H9 (cell line): ENCODE measurements around the gene LUZP2. TPM values are rescaled to one million over a fixed set of nuclear protein-coding genes. Genes with fewer than 3 reads are reported as not detected.

Experiments
- DNase-seq: peaks from one replicate; pipeline ENCODE4 v3.0.0-alpha.2; 2017
- H2AFZ ChIP-seq: one replicate; pipeline ENCODE4 v1.6.1; 2013; ENCODE audit warnings: mild to moderate bottlenecking, low read length, control low read depth, moderate library complexity
- H2AK5ac ChIP-seq: 2 replicates; pipeline ENCODE4 v1.6.1; 2013; ENCODE audit warnings: low read length, control low read depth, mixed read lengths; ENCODE audit not compliant: insufficient read length
- H2BK120ac ChIP-seq: one replicate; pipeline ENCODE4 v1.6.1; 2013; ENCODE audit warnings: low read depth, mild to moderate bottlenecking, low read length, control low read depth, inconsistent platforms; ENCODE audit not compliant: poor library complexity, severe bottlenecking
- H2BK12ac ChIP-seq: 2 replicates; pipeline ENCODE4 v1.6.1; 2013; ENCODE audit warnings: low read length, control low read depth, mixed read lengths, low read depth; ENCODE audit not compliant: insufficient read length
- H2BK15ac ChIP-seq: 2 replicates; pipeline ENCODE4 v1.6.1; 2013; ENCODE audit warnings: low read depth, low read length, control low read depth
- H2BK20ac ChIP-seq: one replicate; pipeline ENCODE4 v1.6.1; 2013; ENCODE audit warnings: low read depth, mild to moderate bottlenecking, low read length, control low read depth, inconsistent platforms; ENCODE audit not compliant: poor library complexity, severe bottlenecking
- H2BK5ac ChIP-seq: 2 replicates; pipeline ENCODE4 v1.6.1; 2013; ENCODE audit warnings: low read length, control low read depth, mixed read lengths; ENCODE audit not compliant: insufficient read length
- H3K14ac ChIP-seq: 2 replicates; pipeline ENCODE4 v1.6.1; 2013; ENCODE audit warnings: low read length, control low read depth; ENCODE audit not compliant: insufficient read depth
- H3K18ac ChIP-seq: 2 replicates; pipeline ENCODE4 v1.6.1; 2013; ENCODE audit warnings: low read depth, mild to moderate bottlenecking, mixed read lengths, low read length, control low read depth; ENCODE audit not compliant: insufficient read length
- H3K23ac ChIP-seq: 2 replicates; pipeline ENCODE4 v1.6.1; 2013; ENCODE audit warnings: low read length, control low read depth, mixed read lengths, low read depth; ENCODE audit not compliant: insufficient read length
- H3K23me2 ChIP-seq: 2 replicates; pipeline ENCODE4 v1.6.1; 2013; ENCODE audit warnings: low read depth, mild to moderate bottlenecking, mixed read lengths, low read length, control low read depth; ENCODE audit not compliant: insufficient read length, poor library complexity, severe bottlenecking
- H3K27ac ChIP-seq: 2 replicates; pipeline ENCODE4 v1.5.1; 2013; ENCODE audit warnings: low read length, control low read depth, mixed read lengths, low read depth; ENCODE audit not compliant: insufficient read length
- H3K27me3 ChIP-seq: 2 replicates; pipeline ENCODE4 v1.6.1; 2013; ENCODE audit warnings: low read length, control low read depth, inconsistent platforms; ENCODE audit not compliant: insufficient read depth
- H3K4ac ChIP-seq: 2 replicates; pipeline ENCODE4 v1.6.1; 2013; ENCODE audit warnings: low read depth, mild to moderate bottlenecking, control low read depth, inconsistent platforms, low read length, moderate library complexity
- H3K4me1 ChIP-seq: 2 replicates; pipeline ENCODE4 v1.6.1; 2013; ENCODE audit warnings: low read length, control low read depth, inconsistent platforms; ENCODE audit not compliant: insufficient read depth
- H3K4me2 ChIP-seq: 2 replicates; pipeline ENCODE4 v1.6.1; 2013; ENCODE audit warnings: low read length, control low read depth, mixed read lengths; ENCODE audit not compliant: insufficient read length, insufficient read depth
- H3K56ac ChIP-seq: 2 replicates; pipeline ENCODE4 v1.6.1; 2013; ENCODE audit warnings: low read depth, mild to moderate bottlenecking, mixed read lengths, low read length, control low read depth; ENCODE audit not compliant: insufficient read length
- H3K79me1 ChIP-seq: 2 replicates; pipeline ENCODE4 v1.6.1; 2013; ENCODE audit warnings: low read depth, mild to moderate bottlenecking, moderate library complexity, low read length, control low read depth, inconsistent platforms; ENCODE audit not compliant: insufficient read depth, poor library complexity, severe bottlenecking
- H3K79me2 ChIP-seq: 2 replicates; pipeline ENCODE4 v1.6.1; 2013; ENCODE audit warnings: low read length, control low read depth, inconsistent platforms; ENCODE audit not compliant: insufficient read depth
- H3K9ac ChIP-seq: 2 replicates; pipeline ENCODE4 v1.6.1; 2013; ENCODE audit warnings: low read length, control low read depth, mixed read lengths; ENCODE audit not compliant: insufficient read length; ENCODE audit errors: extremely low read depth
- H3K9me3 ChIP-seq: one replicate; pipeline ENCODE4 v1.6.1; 2013; ENCODE audit warnings: low read depth, low read length, inconsistent platforms; ENCODE audit not compliant: control insufficient read depth
- H3T11ph ChIP-seq: one replicate; pipeline ENCODE4 v1.6.1; 2013; ENCODE audit warnings: mild to moderate bottlenecking, low read length, control low read depth, inconsistent platforms
- H4K20me1 ChIP-seq: one replicate; pipeline ENCODE4 v1.6.1; 2013; ENCODE audit not compliant: control insufficient read depth, insufficient read length, insufficient read depth
- H4K5ac ChIP-seq: 2 replicates; pipeline ENCODE4 v1.6.1; 2013; ENCODE audit warnings: low read depth, mild to moderate bottlenecking, mixed read lengths, low read length, control low read depth; ENCODE audit not compliant: insufficient read length
- H4K8ac ChIP-seq: replicated peaks from 2 replicates; pipeline ENCODE4 v1.6.1; 2013; ENCODE audit warnings: low read length, control low read depth, mixed read lengths, low read depth; ENCODE audit not compliant: insufficient read length
- H4K91ac ChIP-seq: 2 replicates; pipeline ENCODE4 v1.6.1; 2013; ENCODE audit warnings: low read depth, mild to moderate bottlenecking, moderate library complexity, mixed read lengths, low read length, control low read depth; ENCODE audit not compliant: insufficient read length
- H3K27ac Mint-ChIP-seq, 3 experiments: 2 replicates in 2 of 3; 3 replicates in 1 of 3; pipeline ENCODE4 v1.8.0; 2020 to 2021; ENCODE audit warnings: mixed read lengths in 3 of 3, mild to moderate bottlenecking in 1 of 3, moderate library complexity in 1 of 3
- H3K27me3 Mint-ChIP-seq: 2 replicates; pipeline ENCODE4 v1.8.0; 2021; ENCODE audit warnings: low read depth, mild to moderate bottlenecking, moderate library complexity, mixed read lengths
- H3K36me3 Mint-ChIP-seq, 3 experiments: 2 replicates in 2 of 3; 3 replicates in 1 of 3; pipeline ENCODE4 v1.8.0; 2020 to 2021; ENCODE audit warnings: low read depth in 3 of 3, mixed read lengths in 3 of 3; ENCODE audit not compliant: insufficient read depth in 1 of 3
- H3K4me1 Mint-ChIP-seq, 2 experiments: 2 replicates each; pipeline ENCODE4 v1.8.0; 2020; ENCODE audit warnings: mixed read lengths in 2 of 2
- H3K4me3 Mint-ChIP-seq, 2 experiments: 2 replicates in 1 of 2; 3 replicates in 1 of 2; pipeline ENCODE4 v1.8.0; 2020 to 2021; ENCODE audit warnings: mild to moderate bottlenecking in 2 of 2, mixed read lengths in 2 of 2, moderate library complexity in 1 of 2
- H3K9me3 Mint-ChIP-seq, 2 experiments: 2 replicates in 1 of 2; 3 replicates in 1 of 2; pipeline ENCODE4 v1.8.0; 2020; ENCODE audit warnings: mild to moderate bottlenecking in 2 of 2, mixed read lengths in 2 of 2, moderate library complexity in 1 of 2
- WGBS: extraction: QIAGEN DNeasy Blood & Tissue Kit; methylation state at CpG from one replicate; pipeline ENCODE4 v1.1.7; 2013; ENCODE audit warnings: missing lambda C conversion rate, low lambda C conversion rate, mixed read lengths; ENCODE audit not compliant: insufficient read length; ENCODE audit errors: extremely low coverage; 5-methylcytosine and 5-hydroxymethylcytosine counted together
- total RNA-seq: library from RNA; stranded (reverse); gene quantifications from 2 replicates; pipeline ENCODE4 v1.2.1, GENCODE V29; 2021
- TF ChIP-seq, protein P1 (sequence below): fragments of 200-600 bp; sonication (generic); conservative IDR thresholded peaks from 3 replicates; pipeline ENCODE4 v1.8.0; 2021; ENCODE audit warnings: antibody characterized with exemption, mild to moderate bottlenecking

The LUZP2 gene
- total RNA-seq, 1 experiment from 2014 or later = 25.4 TPM

DNA sequence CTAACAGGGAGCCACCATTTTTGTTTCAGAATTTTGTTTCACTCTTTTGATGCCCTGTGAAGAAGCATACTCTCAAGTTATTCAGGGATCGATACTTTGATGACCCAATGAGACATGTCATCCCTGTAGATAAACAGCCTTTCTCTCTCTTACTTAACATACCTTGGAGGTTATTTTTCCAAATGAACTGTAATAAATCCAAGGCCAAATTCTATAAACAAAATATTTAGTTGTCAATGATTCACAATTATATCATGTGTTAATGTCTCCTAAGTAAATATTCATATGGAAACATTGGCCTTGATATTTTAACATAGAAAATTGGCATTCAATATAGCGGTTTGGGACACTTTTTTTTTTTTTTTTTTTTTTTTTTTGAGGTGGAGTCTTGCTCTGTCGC is 97.5 kb downstream of the LUZP2 start:
- DNase-seq = no peak
- no peak overlapping the region for H2AK5ac ChIP-seq
- Mint-ChIP-seq H3K27ac (no peak overlapping the region), H3K36me3 (no peaks in the 10 kb centered on the region), H3K4me3 (no peak overlapping the region), H3K9me3 (no peaks in the 10 kb centered on the region), H3K27me3 (no peaks in the 10 kb centered on the region), H3K4me1 (no peaks in the 10 kb centered on the region; a peak in 1 of 4 replicates)
- H3T11ph ChIP-seq = no peak overlapping the region
- no peaks in the 10 kb centered on the region for H4K20me1 ChIP-seq
- H4K5ac ChIP-seq = no peak overlapping the region
- no peak overlapping the region for H2BK120ac ChIP-seq
- H4K91ac ChIP-seq = no peak overlapping the region
- WGBS = no CpG with 5 or more reads among the region's 3 CpGs
- H3K4ac ChIP-seq = no peak overlapping the region
- H2BK5ac ChIP-seq = no peak overlapping the region
- H3K79me2 ChIP-seq = no peaks in the 10 kb centered on the region
- H3K9ac ChIP-seq = no peak overlapping the region
- no peak overlapping the region for H2BK20ac ChIP-seq
- no peak overlapping the region for H2AFZ ChIP-seq
- no peak overlapping the region for H4K8ac ChIP-seq
- no peak overlapping the region for H2BK15ac ChIP-seq
- no peak overlapping the region for H3K27ac ChIP-seq
- H3K56ac ChIP-seq = no peak overlapping the region
- H3K14ac ChIP-seq = no peak overlapping the region
- no peak overlapping the region for H3K23ac ChIP-seq
- H3K79me1 ChIP-seq = no peaks in the 10 kb centered on the region
- H3K9me3 ChIP-seq = no peaks in the 10 kb centered on the region
- no peaks in the 10 kb centered on the region for H3K23me2 ChIP-seq
- H2BK12ac ChIP-seq = no peak overlapping the region
- H3K18ac ChIP-seq = no peak overlapping the region
- H3K4me1 ChIP-seq = no peaks in the 10 kb centered on the region
- H3K27me3 ChIP-seq = no peaks in the 10 kb centered on the region
- TF ChIP-seq, protein P1, sequence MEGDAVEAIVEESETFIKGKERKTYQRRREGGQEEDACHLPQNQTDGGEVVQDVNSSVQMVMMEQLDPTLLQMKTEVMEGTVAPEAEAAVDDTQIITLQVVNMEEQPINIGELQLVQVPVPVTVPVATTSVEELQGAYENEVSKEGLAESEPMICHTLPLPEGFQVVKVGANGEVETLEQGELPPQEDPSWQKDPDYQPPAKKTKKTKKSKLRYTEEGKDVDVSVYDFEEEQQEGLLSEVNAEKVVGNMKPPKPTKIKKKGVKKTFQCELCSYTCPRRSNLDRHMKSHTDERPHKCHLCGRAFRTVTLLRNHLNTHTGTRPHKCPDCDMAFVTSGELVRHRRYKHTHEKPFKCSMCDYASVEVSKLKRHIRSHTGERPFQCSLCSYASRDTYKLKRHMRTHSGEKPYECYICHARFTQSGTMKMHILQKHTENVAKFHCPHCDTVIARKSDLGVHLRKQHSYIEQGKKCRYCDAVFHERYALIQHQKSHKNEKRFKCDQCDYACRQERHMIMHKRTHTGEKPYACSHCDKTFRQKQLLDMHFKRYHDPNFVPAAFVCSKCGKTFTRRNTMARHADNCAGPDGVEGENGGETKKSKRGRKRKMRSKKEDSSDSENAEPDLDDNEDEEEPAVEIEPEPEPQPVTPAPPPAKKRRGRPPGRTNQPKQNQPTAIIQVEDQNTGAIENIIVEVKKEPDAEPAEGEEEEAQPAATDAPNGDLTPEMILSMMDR = no peak
- no peak overlapping the region for H3K4me2 ChIP-seq
